BLaER1 treated with 17β-estradiol and CSF1 and Interleukin-3, amounts not matched to agents 10 nM and 100 nM (cell line): Measurements from ENCODE around the gene NXPH1.

ENCODE experiments used
- H3K27ac ChIP-seq, 11 experiments: shearing (Covaris generic); formaldehyde crosslinking; 2 replicates each; pipeline ENCODE4 v1.8.1; 2022
- H3K27me3 ChIP-seq, 11 experiments: shearing (Covaris generic); formaldehyde crosslinking; 2 replicates each; pipeline ENCODE4 v1.8.1; 2022
- H3K36me3 ChIP-seq, 11 experiments: shearing (Covaris generic); formaldehyde crosslinking; 2 replicates each; pipeline ENCODE4 v1.8.1; 2022
- H3K4me1 ChIP-seq, 10 experiments: shearing (Covaris generic); formaldehyde crosslinking; 2 replicates each; pipeline ENCODE4 v1.8.1; 2022
- H3K4me2 ChIP-seq, 11 experiments: shearing (Covaris generic); formaldehyde crosslinking; 2 replicates each; pipeline ENCODE4 v1.8.1; 2022
- H3K4me3 ChIP-seq, 10 experiments: shearing (Covaris generic); formaldehyde crosslinking; 2 replicates each; pipeline ENCODE4 v1.8.1; 2022
- H3K9ac ChIP-seq, 11 experiments: shearing (Covaris generic); formaldehyde crosslinking; 2 replicates each; pipeline ENCODE4 v1.8.1; 2022
- H3K9me3 ChIP-seq, 11 experiments: shearing (Covaris generic); formaldehyde crosslinking; replicated peaks in 1 of 11; 2 replicates each; pipeline ENCODE4 v1.8.1; 2022
- H4K20me1 ChIP-seq, 11 experiments: shearing (Covaris generic); formaldehyde crosslinking; 2 replicates each; pipeline ENCODE4 v1.8.1; 2022
- Cebpa-rat ChIP-seq, 11 experiments: shearing (Covaris generic); IDR thresholded peaks; 2 replicates each; pipeline ENCODE4 v1.8.1; 2022

Gene NXPH1

DNA sequence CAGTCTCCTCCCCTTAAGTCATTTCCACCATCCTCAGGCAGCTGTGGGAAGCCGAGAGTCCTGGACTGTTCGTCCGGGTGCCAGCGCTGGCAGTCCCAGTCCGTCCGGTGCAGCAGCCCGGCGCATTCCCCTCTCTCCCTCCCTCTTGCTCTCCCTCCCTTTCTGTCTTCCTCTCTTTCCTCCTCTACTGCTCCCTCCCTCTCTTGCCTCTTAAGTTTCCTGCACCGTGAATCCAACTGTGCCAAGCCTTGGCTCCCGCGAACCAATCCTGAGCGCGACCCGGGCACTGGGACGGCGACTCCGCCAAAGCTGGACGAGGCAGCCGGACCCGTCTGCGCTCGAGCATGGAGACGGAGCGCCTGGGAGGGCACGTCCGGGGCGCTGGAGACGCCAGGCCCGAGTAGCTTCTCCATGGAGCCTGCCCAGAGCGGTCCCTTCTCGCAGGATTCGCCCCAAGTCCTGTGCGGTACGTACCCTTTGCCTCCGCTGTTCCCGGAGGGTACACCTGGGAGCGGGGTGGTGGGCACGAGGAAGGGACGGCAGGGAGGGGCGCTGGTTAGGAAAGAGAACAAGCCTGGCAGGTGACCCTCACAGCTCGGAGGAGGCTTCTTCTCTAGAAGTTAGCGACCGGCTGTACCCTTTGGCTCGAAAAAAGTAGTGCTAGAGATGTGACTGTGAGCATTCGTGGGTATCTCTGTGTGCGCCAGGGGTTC lies 1.0 kb downstream of the NXPH1 start:
- Histone ChIP-seq H3K4me1 (no peaks in the 10 kb centered on the region), H3K27ac (no peak overlapping the region), H3K4me2 (no peak overlapping the region), H4K20me1 (no peaks in the 10 kb centered on the region), H3K4me3 (no peak overlapping the region), H3K9me3 (peaks cover 30 to 44% (median 43%) of the 10 kb centered on the region in 11 experiments), H3K36me3 (no peaks in the 10 kb centered on the region), H3K27me3 (peaks cover 0 to 4% (median 0%) of the 10 kb centered on the region in 11 experiments; a peak in 2 of 22 replicates), H3K9ac (no peak overlapping the region)
- TF ChIP-seq Cebpa-rat (IDR thresholded peaks at IDR 0.05), result no peak

- H3K27me3 ChIP-seq, result peaks cover 0 to 4% (median 0%) of the 10 kb centered on the region in 11 experiments; a peak in 2 of 22 replicates
- H3K4me1 ChIP-seq, result no peaks in the 10 kb centered on the region
- H3K27ac ChIP-seq, result no peak overlapping the region
These were observed 1.7 kb downstream of the NXPH1 start for GRCh38 chr7:8435095-8435494.

DNA sequence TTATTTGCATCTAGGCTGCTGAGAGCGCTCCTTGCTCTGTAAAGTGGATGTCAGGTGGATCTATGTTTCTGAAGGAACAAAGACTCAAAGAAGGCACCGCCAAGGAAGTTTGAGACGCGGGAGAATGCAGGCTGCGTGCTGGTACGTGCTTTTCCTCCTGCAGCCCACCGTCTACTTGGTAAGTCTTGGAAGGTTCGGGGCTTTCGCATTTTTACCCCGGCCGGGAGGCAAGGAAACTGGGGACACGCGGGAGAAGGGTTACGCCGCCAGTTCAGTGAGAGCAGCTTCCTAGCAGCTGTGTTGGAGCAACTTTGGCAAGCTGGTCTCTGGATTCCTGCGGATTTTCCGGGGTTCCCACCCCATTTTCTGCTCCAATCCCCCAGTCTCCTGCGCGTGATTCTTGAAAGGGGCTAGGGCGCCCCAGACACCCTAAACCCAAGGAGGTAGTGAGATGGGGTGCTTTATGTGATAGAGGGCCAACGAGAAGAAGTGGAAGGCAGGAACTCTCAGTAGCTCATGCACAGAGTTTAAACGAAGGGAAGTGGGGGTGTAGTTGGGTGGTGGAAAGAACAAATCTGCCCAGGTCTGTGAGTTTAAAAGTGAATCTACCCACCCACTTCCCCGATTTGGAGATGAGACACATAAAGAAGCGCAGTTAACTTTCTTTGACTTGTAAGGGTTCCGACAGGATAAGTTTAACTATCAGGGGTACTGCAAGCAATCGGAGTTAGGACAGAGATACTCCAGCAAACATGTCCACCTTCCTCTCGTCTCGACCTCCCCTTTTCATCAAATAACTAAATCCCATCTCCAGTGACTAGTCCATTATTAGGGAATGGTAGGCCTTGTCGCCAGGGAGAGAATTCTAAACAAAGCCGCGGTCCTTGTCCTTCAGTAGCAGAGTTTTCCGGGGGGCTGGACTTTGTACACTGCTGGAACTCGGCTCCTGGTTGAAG lies 2.5 kb downstream of the NXPH1 start:
- H3K27ac ChIP-seq, result no peak overlapping the region
- no peak overlapping the region for H3K9ac ChIP-seq
- H3K27me3 ChIP-seq, result peaks cover 0 to 4% (median 0%) of the 10 kb centered on the region in 11 experiments; a peak in 2 of 22 replicates
- no peak overlapping the region for H3K4me2 ChIP-seq
- peaks cover 31 to 46% (median 43%) of the 10 kb centered on the region in 11 experiments for H3K9me3 ChIP-seq
- no peaks in the 10 kb centered on the region for H3K4me1 ChIP-seq
- no peaks in the 10 kb centered on the region for H3K36me3 ChIP-seq
- TF ChIP-seq Cebpa-rat (IDR thresholded peaks at IDR 0.05), result no peak
- no peaks in the 10 kb centered on the region for H4K20me1 ChIP-seq
- no peak overlapping the region for H3K4me3 ChIP-seq

More at GRCh38 chr7:8435095-8435494, 1.7 kb downstream of the NXPH1 start:
- Histone ChIP-seq H4K20me1 (no peaks in the 10 kb centered on the region), H3K4me2 (no peak overlapping the region), H3K4me3 (no peak overlapping the region), H3K9ac (no peak overlapping the region), H3K9me3 (peaks cover 30 to 44% (median 43%) of the 10 kb centered on the region in 11 experiments), H3K36me3 (no peaks in the 10 kb centered on the region)
- no peak for TF ChIP-seq Cebpa-rat (IDR thresholded peaks at IDR 0.05)

DNA sequence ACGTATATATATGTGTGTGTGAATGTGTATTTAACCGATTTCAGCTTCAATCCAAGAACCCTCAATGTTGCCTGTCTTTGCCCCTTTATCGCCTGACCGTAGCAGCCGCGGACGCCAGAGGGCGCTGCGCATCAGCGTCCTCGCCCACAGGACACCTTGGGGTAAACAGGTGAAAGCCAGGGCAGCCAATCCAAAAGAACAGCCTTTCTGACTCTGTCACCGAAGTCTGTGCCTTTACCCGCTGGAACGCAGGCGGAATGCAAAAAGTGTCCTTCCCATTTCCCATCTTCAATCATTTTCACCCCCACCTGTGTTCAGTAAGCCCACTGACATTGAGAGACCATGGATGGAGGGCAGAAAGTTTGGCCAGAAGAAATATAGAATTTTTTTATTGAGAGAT lies 3.6 kb downstream of the NXPH1 start:
- Histone ChIP-seq H3K4me3 (no peak overlapping the region), H3K27me3 (peaks cover 0 to 4% (median 0%) of the 10 kb centered on the region in 11 experiments; a peak in 2 of 22 replicates)

DNA sequence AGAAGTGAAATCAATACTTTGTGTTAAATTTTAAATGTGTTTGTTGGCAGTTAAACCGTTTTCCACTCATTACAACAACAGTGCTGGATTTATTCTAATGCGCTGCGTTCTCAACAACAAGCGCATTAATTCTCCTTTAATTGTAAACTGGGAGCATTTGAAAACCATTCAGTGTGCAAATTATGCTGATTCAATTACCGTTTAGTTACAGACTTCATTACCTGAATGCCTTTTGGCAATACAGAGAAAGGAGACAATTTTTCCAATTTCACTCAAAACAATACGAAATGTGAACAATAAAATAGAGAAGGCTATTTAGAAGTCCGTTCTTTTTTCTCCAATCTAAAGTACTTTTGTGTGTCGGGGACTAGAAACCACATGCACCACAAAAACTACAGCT lies 4.2 kb downstream of the NXPH1 start:
- H3K27ac ChIP-seq, result no peak overlapping the region
- H3K9me3 ChIP-seq, result peaks cover 37 to 62% (median 57%) of the 10 kb centered on the region in 11 experiments
- H3K36me3 ChIP-seq, result no peaks in the 10 kb centered on the region
- H3K9ac ChIP-seq, result no peak overlapping the region
- no peaks in the 10 kb centered on the region for H3K4me1 ChIP-seq
- H3K4me3 ChIP-seq, result no peak overlapping the region
- peaks cover 0 to 4% (median 0%) of the 10 kb centered on the region in 11 experiments; a peak in 2 of 22 replicates for H3K27me3 ChIP-seq
- no peak overlapping the region for H3K4me2 ChIP-seq
- TF ChIP-seq Cebpa-rat (IDR thresholded peaks at IDR 0.05), result no peak
- no peaks in the 10 kb centered on the region for H4K20me1 ChIP-seq

More for the DNA sequence above, 3.6 kb downstream of the NXPH1 start:
- H3K9me3 ChIP-seq, result peaks cover 31 to 55% (median 51%) of the 10 kb centered on the region in 11 experiments
- H3K9ac ChIP-seq, result no peak overlapping the region
- no peaks in the 10 kb centered on the region for H3K4me1 ChIP-seq
- no peak overlapping the region for H3K27ac ChIP-seq
- H3K4me2 ChIP-seq, result no peak overlapping the region
- no peak for TF ChIP-seq Cebpa-rat (IDR thresholded peaks at IDR 0.05)
- H3K36me3 ChIP-seq, result no peaks in the 10 kb centered on the region
- H4K20me1 ChIP-seq, result no peaks in the 10 kb centered on the region

DNA sequence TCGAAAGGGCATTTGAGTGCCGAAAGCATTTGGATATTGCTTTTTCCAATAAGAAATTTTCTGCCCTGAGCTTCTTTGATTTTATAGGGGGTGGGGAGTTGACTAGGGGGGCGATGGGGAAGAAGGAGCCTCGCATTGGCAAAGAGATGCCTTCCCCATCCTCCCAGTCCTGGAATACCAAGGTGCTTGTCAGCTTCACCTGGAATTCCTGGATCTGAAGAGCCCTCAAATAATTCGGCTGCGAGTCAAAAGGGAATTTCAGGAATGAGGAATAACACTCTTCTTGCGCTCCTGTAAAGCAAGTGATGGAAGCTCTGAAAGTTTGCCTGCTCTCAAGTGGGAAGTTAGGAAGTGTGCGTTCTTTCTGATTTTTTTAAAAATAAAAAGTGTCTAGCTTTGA lies 7.3 kb downstream of the NXPH1 start:
- no peaks in the 10 kb centered on the region for H4K20me1 ChIP-seq
- no peak overlapping the region for H3K27ac ChIP-seq
- no peak overlapping the region for H3K4me3 ChIP-seq
- H3K4me1 ChIP-seq, result no peaks in the 10 kb centered on the region
- TF ChIP-seq Cebpa-rat (IDR thresholded peaks at IDR 0.05), result no peak
- H3K36me3 ChIP-seq, result no peaks in the 10 kb centered on the region
- no peak overlapping the region for H3K9ac ChIP-seq
- no peak overlapping the region for H3K4me2 ChIP-seq
- peaks cover 27 to 51% (median 43%) of the 10 kb centered on the region in 11 experiments for H3K9me3 ChIP-seq
- no peaks in the 10 kb centered on the region for H3K27me3 ChIP-seq

DNA sequence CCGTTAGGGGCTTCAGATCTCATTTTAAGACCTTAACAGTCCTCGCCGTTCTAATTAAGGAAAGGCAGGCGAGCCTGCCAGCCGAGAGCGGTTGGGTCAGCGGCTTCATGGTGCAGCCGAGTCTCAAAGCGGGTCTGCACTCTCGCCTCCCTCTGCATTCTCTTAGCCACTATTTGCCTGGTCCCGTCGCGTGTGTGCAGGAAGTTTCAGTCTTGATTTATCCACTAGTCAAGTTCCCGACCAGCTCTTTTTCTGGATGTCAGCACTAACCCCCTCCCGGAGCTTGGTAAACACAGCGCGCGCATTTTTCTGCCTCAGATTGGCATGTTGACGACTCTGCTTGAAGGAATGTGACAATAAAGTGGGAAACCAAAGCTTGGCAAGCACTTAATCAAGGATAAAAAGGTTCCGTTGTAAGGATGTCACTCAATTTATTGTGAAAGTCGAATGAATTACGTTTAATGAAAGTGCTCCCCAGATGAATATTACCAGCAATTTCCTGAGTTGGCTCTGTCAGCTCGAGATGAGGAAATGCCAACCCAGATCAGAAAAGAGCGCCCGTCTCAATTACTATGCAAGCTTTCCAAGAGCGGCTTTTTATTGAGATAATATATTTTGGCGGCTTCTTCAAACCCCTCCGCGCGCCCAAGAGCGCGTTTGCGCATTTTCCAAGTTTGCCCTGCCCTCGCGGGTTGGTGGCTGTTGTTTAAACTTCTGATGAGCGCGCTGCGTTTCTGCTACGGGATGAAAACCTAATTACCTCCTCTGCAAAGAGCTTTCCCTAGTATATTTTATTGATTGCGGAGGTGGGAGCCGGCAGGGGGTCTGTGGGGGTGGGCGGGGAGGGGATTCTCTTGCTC lies 7.9 kb downstream of the NXPH1 start:
- no peaks in the 10 kb centered on the region for H4K20me1 ChIP-seq
- H3K9me3 ChIP-seq, result peaks cover 23 to 44% (median 37%) of the 10 kb centered on the region in 11 experiments
- H3K4me2 ChIP-seq, result no peak overlapping the region
- H3K9ac ChIP-seq, result no peak overlapping the region
- H3K4me3 ChIP-seq, result no peak overlapping the region
- H3K27ac ChIP-seq, result no peak overlapping the region
- H3K4me1 ChIP-seq, result no peaks in the 10 kb centered on the region
- no peaks in the 10 kb centered on the region for H3K27me3 ChIP-seq
- H3K36me3 ChIP-seq, result no peaks in the 10 kb centered on the region
- TF ChIP-seq Cebpa-rat (IDR thresholded peaks at IDR 0.05), result no peak

DNA sequence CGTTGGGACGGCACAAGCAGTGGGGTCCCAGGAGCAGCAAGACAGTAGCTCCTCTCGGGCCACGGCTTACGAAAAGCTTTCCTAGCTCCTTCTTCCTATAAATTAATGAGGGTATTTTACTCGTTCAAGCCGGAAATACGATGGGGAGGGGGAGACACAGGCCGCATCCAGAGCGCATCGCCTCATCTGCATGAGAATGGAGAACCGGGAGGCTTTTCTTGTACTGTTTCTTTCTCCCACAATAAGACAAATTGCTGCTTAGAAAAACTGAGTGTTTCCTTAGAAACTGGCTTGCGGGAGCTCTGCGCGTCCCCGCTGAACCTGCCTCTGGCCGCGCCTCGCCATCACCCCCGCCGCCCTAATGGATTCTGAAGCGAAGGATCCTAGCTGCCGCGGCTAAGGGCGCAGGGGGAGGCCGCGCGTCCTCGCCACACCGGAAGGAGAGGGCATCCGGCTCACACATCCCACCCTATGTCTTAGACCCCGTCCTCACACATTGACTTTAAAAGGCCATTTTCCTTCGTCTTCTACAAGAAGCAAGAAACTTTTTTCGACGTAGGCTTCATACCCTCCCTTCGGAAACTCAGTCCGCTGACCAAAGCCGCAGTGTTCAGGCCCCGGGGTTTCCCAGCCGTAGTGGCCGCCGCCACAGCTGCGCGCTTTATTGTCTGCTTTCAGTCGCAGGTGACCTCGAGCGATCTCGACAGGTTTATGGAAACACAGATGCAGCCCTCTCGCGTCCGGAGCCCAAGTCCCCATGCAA lies 8.8 kb downstream of the NXPH1 start:
- Histone ChIP-seq H3K9ac (no peak overlapping the region), H3K4me1 (no peaks in the 10 kb centered on the region), H3K4me3 (no peak overlapping the region; a peak in 1 of 20 replicates), H3K9me3 (peaks cover 21 to 37% (median 32%) of the 10 kb centered on the region in 11 experiments), H3K27ac (no peak overlapping the region), H3K36me3 (no peaks in the 10 kb centered on the region), H3K4me2 (no peak overlapping the region), H4K20me1 (no peaks in the 10 kb centered on the region), H3K27me3 (no peaks in the 10 kb centered on the region)
- no peak for TF ChIP-seq Cebpa-rat (IDR thresholded peaks at IDR 0.05)
